Trophoblast cell (in vitro differentiated cells and primary cell): ENCODE data around the gene SRF.
A peak's percentile ranks its signal among the peaks of the same experiment; 100 is the strongest.

Source experiments
- DNase-seq, 2 donors: peaks; one replicate each; pipeline ENCODE4 v3.0.0-alpha.2; 2016
- H2AFZ ChIP-seq: 2 replicates; pipeline ENCODE4 v1.6.1; 2013; ENCODE audit warnings: low read length, moderate library complexity, mild to moderate bottlenecking; ENCODE audit not compliant: insufficient read depth, poor library complexity
- H2AK5ac ChIP-seq: 2 replicates; pipeline ENCODE4 v1.6.1; 2013; ENCODE audit warnings: mild to moderate bottlenecking, low read length
- H2BK120ac ChIP-seq: 2 replicates; pipeline ENCODE4 v1.6.1; 2013; ENCODE audit warnings: low read length, mild to moderate bottlenecking, moderate library complexity; ENCODE audit not compliant: insufficient read depth, poor library complexity
- H2BK12ac ChIP-seq: 2 replicates; pipeline ENCODE4 v1.6.1; 2013; ENCODE audit warnings: mild to moderate bottlenecking, low read length, moderate library complexity
- H2BK5ac ChIP-seq: 2 replicates; pipeline ENCODE4 v1.6.1; 2013; ENCODE audit warnings: low read length, low read depth, moderate library complexity, mild to moderate bottlenecking; ENCODE audit not compliant: poor library complexity
- H3K14ac ChIP-seq: 2 replicates; pipeline ENCODE4 v1.6.1; 2013; ENCODE audit warnings: mild to moderate bottlenecking, low read length
- H3K18ac ChIP-seq: 2 replicates; pipeline ENCODE4 v1.6.1; 2013; ENCODE audit warnings: mild to moderate bottlenecking, low read length
- H3K23ac ChIP-seq: 2 replicates; pipeline ENCODE4 v1.6.1; 2013; ENCODE audit warnings: low read length
- H3K27ac ChIP-seq: 2 replicates; pipeline ENCODE4 v1.5.1; 2013; ENCODE audit warnings: low read depth, mild to moderate bottlenecking, inconsistent platforms, low read length, moderate library complexity
- H3K27me3 ChIP-seq: 2 replicates; pipeline ENCODE4 v1.6.1; 2013; ENCODE audit warnings: inconsistent platforms, mild to moderate bottlenecking, low read length, moderate library complexity; ENCODE audit not compliant: insufficient read depth
- H3K36me3 ChIP-seq, 2 experiments: 1 replicate in 1 of 2; 2 replicates in 1 of 2; pipeline ENCODE4 v1.6.1; 2013; ENCODE audit warnings: low read length in 2 of 2, mild to moderate bottlenecking in 2 of 2, moderate library complexity in 1 of 2; ENCODE audit not compliant: insufficient read depth in 2 of 2, control insufficient read depth in 1 of 2
- H3K4ac ChIP-seq: 2 replicates; pipeline ENCODE4 v1.6.1; 2013; ENCODE audit warnings: low read depth, mild to moderate bottlenecking, low read length, moderate library complexity
- H3K4me1 ChIP-seq, 2 experiments: 1 replicate in 1 of 2; 2 replicates in 1 of 2; pipeline ENCODE4 v1.6.1; 2013; ENCODE audit warnings: low read length in 2 of 2, mild to moderate bottlenecking in 2 of 2, moderate library complexity in 1 of 2; ENCODE audit not compliant: insufficient read depth in 2 of 2, control insufficient read depth in 1 of 2
- H3K4me2 ChIP-seq: 2 replicates; pipeline ENCODE4 v1.6.1; 2013; ENCODE audit warnings: inconsistent platforms, mild to moderate bottlenecking, low read length, moderate library complexity
- H3K4me3 ChIP-seq: 2 replicates; pipeline ENCODE4 v1.5.1; 2013; ENCODE audit warnings: mild to moderate bottlenecking, low read depth, low read length, inconsistent platforms
- H3K79me1 ChIP-seq: one replicate; pipeline ENCODE4 v1.6.1; 2013; ENCODE audit warnings: low read length
- H3K79me2 ChIP-seq: 2 replicates; pipeline ENCODE4 v1.6.1; 2013; ENCODE audit warnings: low read length, mild to moderate bottlenecking; ENCODE audit not compliant: control insufficient read depth, insufficient read depth, poor library complexity
- H3K9ac ChIP-seq: 2 replicates; pipeline ENCODE4 v1.6.1; 2013; ENCODE audit warnings: mild to moderate bottlenecking, low read length
- H3K9me3 ChIP-seq: 2 replicates; pipeline ENCODE4 v1.6.1; 2013; ENCODE audit warnings: low read depth, mild to moderate bottlenecking, control low read depth, inconsistent platforms, low read length; ENCODE audit not compliant: insufficient read depth
- H4K12ac ChIP-seq: 2 replicates; pipeline ENCODE4 v1.6.1; 2013; ENCODE audit warnings: low read depth, mild to moderate bottlenecking, low read length, moderate library complexity
- H4K8ac ChIP-seq: 2 replicates; pipeline ENCODE4 v1.6.1; 2013; ENCODE audit warnings: low read depth, mild to moderate bottlenecking, low read length, moderate library complexity
- H4K91ac ChIP-seq: one replicate; pipeline ENCODE4 v1.6.1; 2013; ENCODE audit warnings: low read depth, mild to moderate bottlenecking, low read length, moderate library complexity
- WGBS: extraction: QIAGEN DNeasy Blood & Tissue Kit; methylation state at CpG from one replicate; pipeline ENCODE4 v1.1.7; 2013; ENCODE audit warnings: missing lambda C conversion rate; ENCODE audit not compliant: insufficient read length, insufficient coverage; ENCODE audit errors: extremely low coverage; 5-methylcytosine and 5-hydroxymethylcytosine counted together

Gene SRF

GRCh38 chr6:43181621-43181941 is 10.5 kb downstream of the SRF start:
- Histone ChIP-seq H3K4me1 (peaks cover 5 to 8% of the 10 kb centered on the region in 2 experiments), H3K79me1 (peaks cover 9% of the 10 kb centered on the region), H3K18ac (peak overlapping the region; percentile 62), H3K4ac (peak overlapping the region; percentile 75), H3K9ac (peak overlapping the region; percentile 57), H2BK120ac (no peak overlapping the region), H3K23ac (no peak overlapping the region), H4K91ac (peak overlapping the region; percentile 74), H3K4me2 (peak overlapping the region; percentile 78), H3K27ac (peak overlapping the region; percentile 19), H2BK5ac (no peak overlapping the region), H4K8ac (peak overlapping the region; percentile 95), H3K4me3 (peak overlapping the region; percentile 74), H4K12ac (peak overlapping the region; percentile 83), H3K79me2 (peaks cover 6% of the 10 kb centered on the region), H3K14ac (peak overlapping the region; percentile 82), H2BK12ac (no peak overlapping the region), H3K9me3 (no peaks in the 10 kb centered on the region), H3K27me3 (no peaks in the 10 kb centered on the region), H2AFZ (peak overlapping the region; percentile 69), H3K36me3 (peaks cover 26 to 39% of the 10 kb centered on the region in 2 experiments), H2AK5ac (peak overlapping the region; percentile 28)
- no CpG with 5 or more reads among the region's 9 CpGs for WGBS
- no peak for DNase-seq

GRCh38 chr6:43181942-43182860 is 11.1 kb downstream of the SRF start, which contains the start of gene CUL9:
TSS of gene CUL9 (plus strand) at chr6:43182196. CDS start at chr6:43184311, 2,115 bp downstream.
- Histone ChIP-seq H2BK12ac (peak within 1 kb of the TSS; percentile 10), H4K91ac (peak within 1 kb of the TSS; percentile 74), H2BK5ac (no peak within 1 kb of the TSS), H3K4ac (peak within 1 kb of the TSS; percentile 78), H3K36me3 (peaks cover 29 to 42% of the 10 kb centered on the region in 2 experiments), H3K27me3 (no peaks in the 10 kb centered on the region), H3K79me1 (peaks cover 9% of the 10 kb centered on the region), H3K4me3 (peak within 1 kb of the TSS; percentile 74), H4K8ac (peak within 1 kb of the TSS; percentile 95), H3K9ac (peak within 1 kb of the TSS; percentile 61), H4K12ac (peak within 1 kb of the TSS; percentile 83), H3K27ac (peak within 1 kb of the TSS; percentile 19), H3K79me2 (peaks cover 6% of the 10 kb centered on the region), H2BK120ac (no peak within 1 kb of the TSS), H3K18ac (peak within 1 kb of the TSS; percentile 62), H3K14ac (peak within 1 kb of the TSS; percentile 82), H2AFZ (peak within 1 kb of the TSS; percentile 69), H3K4me1 (peaks cover 5 to 8% of the 10 kb centered on the region in 2 experiments), H3K4me2 (peak within 1 kb of the TSS; percentile 78), H2AK5ac (peak within 1 kb of the TSS; percentile 28), H3K23ac (no peak within 1 kb of the TSS), H3K9me3 (no peaks in the 10 kb centered on the region)
- WGBS, result no CpG with 5 or more reads among the region's 51 CpGs
- peak; percentile 63 to 77 for DNase-seq

- no peak overlapping the region for H3K18ac ChIP-seq
Observed at GRCh38 chr6:43183441-43183840, 12.4 kb downstream of the SRF start.

GRCh38 chr6:43184268-43184985 is 13.4 kb downstream of the SRF start:
- Histone ChIP-seq H2BK5ac (no peak overlapping the region), H3K27ac (no peak overlapping the region), H2AFZ (no peak overlapping the region), H3K4me1 (peaks cover 5 to 8% of the 10 kb centered on the region in 2 experiments), H3K27me3 (no peaks in the 10 kb centered on the region), H3K23ac (no peak overlapping the region), H3K9ac (no peak overlapping the region), H4K12ac (no peak overlapping the region), H3K36me3 (peaks cover 22 to 39% of the 10 kb centered on the region in 2 experiments), H3K9me3 (no peaks in the 10 kb centered on the region), H4K91ac (no peak overlapping the region), H3K4ac (no peak overlapping the region), H3K18ac (no peak overlapping the region), H3K14ac (no peak overlapping the region), H2BK120ac (no peak overlapping the region), H3K4me3 (no peak overlapping the region), H2AK5ac (no peak overlapping the region), H3K79me1 (peaks cover 9% of the 10 kb centered on the region), H3K4me2 (no peak overlapping the region), H4K8ac (no peak overlapping the region), H2BK12ac (no peak overlapping the region), H3K79me2 (peaks cover 6% of the 10 kb centered on the region)
- DNase-seq, result peak; percentile 81 to 90
- no CpG with 5 or more reads among the region's 21 CpGs for WGBS

More at GRCh38 chr6:43183441-43183840, 12.4 kb downstream of the SRF start:
- Histone ChIP-seq H3K9me3 (no peaks in the 10 kb centered on the region), H3K4me1 (peaks cover 5 to 8% of the 10 kb centered on the region in 2 experiments), H3K23ac (no peak overlapping the region), H2BK120ac (no peak overlapping the region), H4K91ac (no peak overlapping the region), H3K36me3 (peaks cover 29 to 46% of the 10 kb centered on the region in 2 experiments), H3K27me3 (no peaks in the 10 kb centered on the region), H2BK5ac (no peak overlapping the region), H3K4me3 (no peak overlapping the region), H2AFZ (no peak overlapping the region), H2AK5ac (no peak overlapping the region), H3K4ac (no peak overlapping the region), H3K4me2 (no peak overlapping the region), H4K12ac (no peak overlapping the region), H3K14ac (no peak overlapping the region), H3K9ac (no peak overlapping the region), H4K8ac (peak overlapping the region; percentile 3), H3K27ac (no peak overlapping the region), H3K79me2 (peaks cover 6% of the 10 kb centered on the region), H3K79me1 (peaks cover 9% of the 10 kb centered on the region), H2BK12ac (no peak overlapping the region)
- no peak for DNase-seq
- WGBS, result no CpG with 5 or more reads among the region's 4 CpGs
